HG03097 (cell line): ENCODE measurements around the gene EXOSC5.
A peak's percentile ranks its signal among the peaks of the same experiment; 100 is the strongest.
"Not testable (repeated sequence)": the region's sequence is repeated elsewhere in the genome, so short reads cannot be mapped to it uniquely, and the experiment has no call there.

Source experiments
- ATAC-seq: cut with Tn5 transposase; IDR thresholded peaks from one replicate; pipeline ENCODE4 v1.9.1; 2021; ENCODE audit not compliant: unreplicated experiment, low FRiP score

EXOSC5 gene

GRCh38 chr19:41352279-41352608 is 44.9 kb downstream of the EXOSC5 start:
- no peak for ATAC-seq

GRCh38 chr19:41351339-41352245 is 45.6 kb downstream of the EXOSC5 start:
- peak; percentile 23 for ATAC-seq

GRCh38 chr19:41350735-41351338 is 46.3 kb downstream of the EXOSC5 start:
- no peak for ATAC-seq

- ATAC-seq = not testable (repeated sequence)
Observed at GRCh38 chr19:41346916-41347315, 50.2 kb downstream of the EXOSC5 start.

GRCh38 chr19:41344162-41344561 is 53.0 kb downstream of the EXOSC5 start:
- no peak for ATAC-seq

- ATAC-seq = no peak
Observed at GRCh38 chr19:41341669-41342490, 55.3 kb downstream of the EXOSC5 start.

GRCh38 chr19:41339936-41340335 is 57.2 kb downstream of the EXOSC5 start:
- ATAC-seq = no peak
